CD4-positive, alpha-beta memory T cell (primary cell): ENCODE measurements around the gene CD300LF. TPM values are rescaled to one million over a fixed set of nuclear protein-coding genes. Genes with fewer than 3 reads are reported as not detected.

ENCODE experiments used
- CTCF ChIA-PET: fragments of 350-600 bp; sonication (Branson Sonifier 250); formaldehyde crosslinking; loops from one replicate; lab custom pipeline; 2021; ENCODE audit warnings: inconsistent platforms; ENCODE audit not compliant: partially characterized antibody; lab: Charles Lee
- POLR2A ChIA-PET: fragments of 350-600 bp; sonication (Branson Sonifier 250); formaldehyde crosslinking; loops from one replicate; lab custom pipeline; 2021; ENCODE audit not compliant: partially characterized antibody; lab: Charles Lee
- DNase-seq, 5 donors: peaks; one replicate each; pipeline versions ENCODE4 v3.0.0 to v3.0.0-alpha.2; 2020 to 2022; ENCODE audit warnings: mixed read lengths in 1 of 5
- H3K27ac ChIP-seq: one replicate; pipeline ENCODE4 v1.7.0; 2013; ENCODE audit warnings: low read depth, low read length
- H3K27me3 ChIP-seq: 2 replicates; pipeline ENCODE4 v1.7.0; 2013; ENCODE audit warnings: mild to moderate bottlenecking, low read length, moderate library complexity; ENCODE audit not compliant: insufficient read depth
- H3K36me3 ChIP-seq: 2 replicates; pipeline ENCODE4 v1.7.0; 2013; ENCODE audit warnings: mild to moderate bottlenecking, low read length, moderate library complexity; ENCODE audit not compliant: insufficient read depth
- H3K4me1 ChIP-seq: 2 replicates; pipeline ENCODE4 v1.7.0; 2013; ENCODE audit warnings: mild to moderate bottlenecking, low read length, moderate library complexity; ENCODE audit not compliant: insufficient read depth
- H3K4me3 ChIP-seq, 2 donors: one replicate each; pipeline ENCODE4 v1.7.0; 2013; ENCODE audit warnings: low read length in 2 of 2, mild to moderate bottlenecking in 1 of 2
- H3K9me3 ChIP-seq, 2 donors: one replicate each; pipeline ENCODE4 v1.7.0; 2013; ENCODE audit warnings: low read length in 2 of 2, control low read depth in 1 of 2; ENCODE audit not compliant: control insufficient read depth in 1 of 2
- H3K27ac Mint-ChIP-seq, 7 donors: one replicate each; pipeline ENCODE4 v1.8.0; 2020 to 2021; ENCODE audit warnings: mixed read lengths in 7 of 7, mild to moderate bottlenecking in 6 of 7, inconsistent platforms in 3 of 7, moderate library complexity in 3 of 7
- H3K27me3 Mint-ChIP-seq, 2 donors: one replicate each; pipeline ENCODE4 v1.8.0; 2020 to 2021; ENCODE audit warnings: mixed read lengths in 2 of 2
- H3K36me3 Mint-ChIP-seq, 2 donors: one replicate each; pipeline ENCODE4 v1.8.0; 2020 to 2021; ENCODE audit warnings: mixed read lengths in 2 of 2, inconsistent platforms in 1 of 2, mild to moderate bottlenecking in 1 of 2
- H3K4me1 Mint-ChIP-seq, 4 donors: one replicate each; pipeline ENCODE4 v1.8.0; 2020 to 2021; ENCODE audit warnings: mixed read lengths in 4 of 4, mild to moderate bottlenecking in 1 of 4
- H3K4me3 Mint-ChIP-seq, 8 donors: one replicate each; pipeline ENCODE4 v1.8.0; 2020 to 2021; ENCODE audit warnings: mixed read lengths in 8 of 8, mild to moderate bottlenecking in 7 of 8, moderate library complexity in 6 of 8, inconsistent platforms in 3 of 8
- H3K9me3 Mint-ChIP-seq, 8 donors: one replicate each; pipeline ENCODE4 v1.8.0; 2020 to 2021; ENCODE audit warnings: mixed read lengths in 8 of 8, mild to moderate bottlenecking in 5 of 8, inconsistent platforms in 3 of 8, moderate library complexity in 1 of 8
- intact Hi-C: fragments of 100-400 bp; cut with micrococcal nuclease; formaldehyde crosslinking; loops from one replicate; pipeline ENCODE4 v1.15.1; 2023
- polyA plus RNA-seq, 2 donors: library from polyadenylated mRNA; unstranded; fragments of 300-500 nt; fragmentation: Illumina TruSeq; gene quantifications; one replicate each; pipeline ENCODE4 v1.2.3, GENCODE V29; 2021
- total RNA-seq, 2 experiments: library from RNA; stranded (reverse); gene quantifications; one replicate each; pipeline ENCODE4 v1.2.3, GENCODE V29; 2021

The CD300LF gene
- total and polyA plus RNA-seq, 4 experiments from 2014 or later = 0.23 TPM; not detected in 3

- ChIA-PET POLR2A (no interaction called here), CTCF (interaction anchor here (1.3 to 1.4 kb wide), 2 partner anchors 46 to 80 kb away, joined by 3 to 6 read pairs; no protein-coding TSS in a partner anchor)
- Mint-ChIP-seq H3K4me3 (no peak overlapping the region), H3K36me3 (peaks cover 0 to 4% of the 10 kb centered on the region in 2 donors), H3K27me3 (peaks cover 0 to 3% of the 10 kb centered on the region in 2 donors), H3K4me1 (peaks cover 0 to 3% (median 0%) of the 10 kb centered on the region in 4 donors), H3K9me3 (peaks cover 0 to 3% (median 0%) of the 10 kb centered on the region in 8 donors), H3K27ac (no peak overlapping the region)
- Histone ChIP-seq H3K9me3 (no peaks in the 10 kb centered on the region), H3K27me3 (no peaks in the 10 kb centered on the region), H3K27ac (no peak overlapping the region), H3K4me1 (no peaks in the 10 kb centered on the region), H3K36me3 (no peaks in the 10 kb centered on the region), H3K4me3 (no peak overlapping the region)
- no peak for DNase-seq
- intact Hi-C loops = no loop called here
These were observed 22.3 kb downstream of the CD300LF start for GRCh38 chr17:74690409-74690825.

GRCh38 chr17:74687886-74688285 is 24.8 kb downstream of the CD300LF start:
- peaks cover 0 to 3% (median 0%) of the 10 kb centered on the region in 8 donors for H3K9me3 Mint-ChIP-seq
- peaks cover 6% of the 10 kb centered on the region for H3K27me3 ChIP-seq
- DNase-seq = no peak
- H3K27ac Mint-ChIP-seq = no peak overlapping the region
- H3K36me3 Mint-ChIP-seq = no peaks in the 10 kb centered on the region
- H3K4me3 Mint-ChIP-seq = no peak overlapping the region
- H3K4me1 ChIP-seq = no peaks in the 10 kb centered on the region
- H3K9me3 ChIP-seq = no peaks in the 10 kb centered on the region
- ChIA-PET CTCF (interaction anchor here (0.6 to 7.9 kb wide), 4 partner anchors 16 to 49 kb away, joined by 3 to 39 read pairs (median 4); partner anchors contain the start of gene RAB37), POLR2A (no interaction called here)
- peaks cover 0 to 3% (median 0%) of the 10 kb centered on the region in 4 donors for H3K4me1 Mint-ChIP-seq
- H3K4me3 ChIP-seq = no peak overlapping the region
- intact Hi-C loops = no loop called here
- no peak overlapping the region for H3K27ac ChIP-seq
- peaks cover 2 to 6% of the 10 kb centered on the region in 2 donors for H3K27me3 Mint-ChIP-seq
- no peaks in the 10 kb centered on the region for H3K36me3 ChIP-seq

DNA sequence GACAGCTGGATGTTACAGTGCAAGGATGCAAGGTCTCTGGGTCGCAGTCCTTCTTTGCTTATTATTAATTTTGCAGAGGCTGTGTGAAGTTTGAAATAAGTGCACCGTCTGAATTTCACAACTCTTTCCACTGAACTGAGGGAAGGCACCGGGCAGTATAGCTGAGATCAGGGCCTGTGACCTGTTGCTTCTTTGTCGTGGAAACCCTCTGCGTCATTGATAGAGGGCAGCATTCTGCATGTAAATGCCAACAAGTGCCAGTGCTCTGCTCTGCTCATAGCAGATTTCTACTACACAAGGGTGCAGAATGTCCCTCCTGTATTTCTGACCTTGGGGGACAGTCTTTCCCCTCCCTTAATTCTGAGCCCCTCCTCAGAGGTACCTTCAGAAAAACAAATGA is 26.0 kb downstream of the CD300LF start:
- Histone ChIP-seq H3K4me3 (no peak overlapping the region), H3K27me3 (peaks cover 6% of the 10 kb centered on the region), H3K36me3 (no peaks in the 10 kb centered on the region), H3K4me1 (no peaks in the 10 kb centered on the region), H3K27ac (no peak overlapping the region), H3K9me3 (no peaks in the 10 kb centered on the region)
- H3K4me3 Mint-ChIP-seq = no peak overlapping the region
- intact Hi-C loops = no loop called here
- no peak overlapping the region for H3K27ac Mint-ChIP-seq
- ChIA-PET CTCF (interaction anchor here (1.0 to 7.9 kb wide), 4 partner anchors 29 to 84 kb away, joined by 3 to 39 read pairs (median 4); partner anchors contain the start of gene RAB37), POLR2A (interaction anchor here (1.2 kb wide), 1 partner anchor 50 kb away, joined by 4 read pairs; no protein-coding TSS in a partner anchor)
- H3K36me3 Mint-ChIP-seq = no peaks in the 10 kb centered on the region
- H3K27me3 Mint-ChIP-seq = peaks cover 2 to 11% of the 10 kb centered on the region in 2 donors
- peaks cover 0 to 2% (median 0%) of the 10 kb centered on the region in 8 donors for H3K9me3 Mint-ChIP-seq
- no peak for DNase-seq
- peaks cover 0 to 3% (median 0%) of the 10 kb centered on the region in 4 donors for H3K4me1 Mint-ChIP-seq

GRCh38 chr17:74682471-74683190 is 30.1 kb downstream of the CD300LF start:
- no peak overlapping the region for H3K4me3 Mint-ChIP-seq
- CTCF ChIA-PET = interaction anchor here (7.9 kb wide), 1 partner anchor 54 kb away, joined by 39 read pairs; the partner anchor contains the start of gene RAB37

GRCh38 chr17:74682028-74682427 is 30.7 kb downstream of the CD300LF start:
- peaks cover 15 to 24% (median 22%) of the 10 kb centered on the region in 4 donors for H3K4me1 Mint-ChIP-seq

More at GRCh38 chr17:74682471-74683190, 30.1 kb downstream of the CD300LF start:
- no peak overlapping the region for H3K4me3 ChIP-seq
- H3K36me3 ChIP-seq = no peaks in the 10 kb centered on the region
- H3K36me3 Mint-ChIP-seq = no peaks in the 10 kb centered on the region
- peaks cover 9 to 18% (median 16%) of the 10 kb centered on the region in 4 donors for H3K4me1 Mint-ChIP-seq
- POLR2A ChIA-PET = no interaction called here
- H3K9me3 ChIP-seq = no peaks in the 10 kb centered on the region
- H3K9me3 Mint-ChIP-seq = peaks cover 0 to 2% (median 0%) of the 10 kb centered on the region in 8 donors
- no peak overlapping the region for H3K27ac ChIP-seq
- peaks cover 2 to 14% of the 10 kb centered on the region in 2 donors for H3K27me3 Mint-ChIP-seq
- H3K27me3 ChIP-seq = peaks cover 6% of the 10 kb centered on the region
- H3K27ac Mint-ChIP-seq = no peak overlapping the region
- peaks cover 11% of the 10 kb centered on the region for H3K4me1 ChIP-seq
- no peak for DNase-seq
- intact Hi-C loops = no loop called here

GRCh38 chr17:74680941-74681340 is 31.8 kb downstream of the CD300LF start:
- intact Hi-C loops = no loop called here
- ChIA-PET CTCF (interaction anchor here (2.4 to 7.9 kb wide), 2 partner anchors 24 to 56 kb away, joined by 7 to 39 read pairs; partner anchors contain the start of gene RAB37), POLR2A (no interaction called here)
- Histone ChIP-seq H3K27me3 (peaks cover 6% of the 10 kb centered on the region), H3K9me3 (no peaks in the 10 kb centered on the region), H3K27ac (no peak overlapping the region), H3K4me3 (no peak overlapping the region), H3K4me1 (peaks cover 17% of the 10 kb centered on the region), H3K36me3 (no peaks in the 10 kb centered on the region)
- no peak overlapping the region for H3K4me3 Mint-ChIP-seq
- H3K27ac Mint-ChIP-seq = no peak overlapping the region
- peaks cover 0 to 2% (median 0%) of the 10 kb centered on the region in 8 donors for H3K9me3 Mint-ChIP-seq
- peaks cover 2 to 19% of the 10 kb centered on the region in 2 donors for H3K27me3 Mint-ChIP-seq
- H3K4me1 Mint-ChIP-seq = peaks cover 15 to 27% (median 22%) of the 10 kb centered on the region in 4 donors
- H3K36me3 Mint-ChIP-seq = no peaks in the 10 kb centered on the region
- DNase-seq = no peak

More at GRCh38 chr17:74682028-74682427, 30.7 kb downstream of the CD300LF start:
- no peak for DNase-seq
- Histone ChIP-seq H3K36me3 (no peaks in the 10 kb centered on the region), H3K4me3 (no peak overlapping the region), H3K27ac (no peak overlapping the region), H3K9me3 (no peaks in the 10 kb centered on the region), H3K4me1 (peaks cover 17% of the 10 kb centered on the region), H3K27me3 (peaks cover 6% of the 10 kb centered on the region)
- Mint-ChIP-seq H3K36me3 (no peaks in the 10 kb centered on the region), H3K9me3 (peaks cover 0 to 2% (median 0%) of the 10 kb centered on the region in 8 donors), H3K4me3 (no peak overlapping the region), H3K27me3 (peaks cover 2 to 16% of the 10 kb centered on the region in 2 donors), H3K27ac (no peak overlapping the region)
- POLR2A ChIA-PET = no interaction called here
- intact Hi-C loops = no loop called here
- CTCF ChIA-PET = interaction anchor here (2.4 to 7.9 kb wide), 2 partner anchors 25 to 55 kb away, joined by 7 to 39 read pairs; partner anchors contain the start of gene RAB37

- H3K4me1 ChIP-seq = peaks cover 17% of the 10 kb centered on the region
- peaks cover 6% of the 10 kb centered on the region for H3K27me3 ChIP-seq
- no peak for DNase-seq
- intact Hi-C loops = no loop called here
- no peak overlapping the region for H3K27ac Mint-ChIP-seq
- no peak overlapping the region for H3K4me3 Mint-ChIP-seq
- H3K27me3 Mint-ChIP-seq = peaks cover 2 to 22% of the 10 kb centered on the region in 2 donors
- peaks cover 15 to 27% (median 22%) of the 10 kb centered on the region in 4 donors for H3K4me1 Mint-ChIP-seq
- CTCF ChIA-PET = interaction anchor here (2.4 kb wide), 1 partner anchor 23 kb away, joined by 7 read pairs; no protein-coding TSS in a partner anchor
- no peaks in the 10 kb centered on the region for H3K9me3 ChIP-seq
- no peak overlapping the region for H3K4me3 ChIP-seq
- POLR2A ChIA-PET = no interaction called here
- no peaks in the 10 kb centered on the region for H3K36me3 Mint-ChIP-seq
- no peaks in the 10 kb centered on the region for H3K36me3 ChIP-seq
- H3K27ac ChIP-seq = no peak overlapping the region
- H3K9me3 Mint-ChIP-seq = peaks cover 0 to 2% (median 0%) of the 10 kb centered on the region in 8 donors
These were observed 32.5 kb downstream of the CD300LF start for GRCh38 chr17:74680213-74680612.
